Fibroblast of lung (primary cell): Measurements from ENCODE around the gene NUTM2B. TPM values are rescaled to one million over a fixed set of nuclear protein-coding genes. Genes with fewer than 3 reads are reported as not detected.
"Not testable (repeated sequence)": the region's sequence is repeated elsewhere in the genome, so short reads cannot be mapped to it uniquely, and the experiment has no call there.

Source experiments
- DNase-seq, 2 donors: peaks; one replicate each; pipeline versions ENCODE4 v3.0.0 to v3.0.0-alpha.2; 2010; ENCODE audit warnings: low read depth in 2 of 2
- H2AFZ ChIP-seq: 2 replicates; pipeline ENCODE4 v1.5.1; 2012; ENCODE audit warnings: low read length, control low read depth, inconsistent platforms
- H3K27ac ChIP-seq: 2 replicates; pipeline ENCODE4 v1.5.1; 2011; ENCODE audit warnings: low read length, control low read depth; ENCODE audit not compliant: insufficient read depth
- H3K27me3 ChIP-seq: 2 replicates; pipeline ENCODE4 v1.5.1; 2011; ENCODE audit warnings: mild to moderate bottlenecking, low read length; ENCODE audit not compliant: control insufficient read depth, insufficient read depth
- H3K36me3 ChIP-seq: 2 replicates; pipeline ENCODE4 v1.5.1; 2011; ENCODE audit warnings: low read length; ENCODE audit not compliant: control insufficient read depth, insufficient read depth
- H3K4me1 ChIP-seq: 2 replicates; pipeline ENCODE4 v1.5.1; 2011; ENCODE audit warnings: low read length; ENCODE audit not compliant: control insufficient read depth, insufficient read depth; ENCODE audit errors: extremely low read depth
- H3K4me2 ChIP-seq: 2 replicates; pipeline ENCODE4 v1.5.1; 2011; ENCODE audit warnings: low read length, control low read depth; ENCODE audit not compliant: insufficient read depth; ENCODE audit errors: extremely low read depth
- H3K4me3 ChIP-seq, 4 experiments: fragments of 200-600 bp in 1 of 4; sonication (generic) in 1 of 4; replicated peaks in 1 of 4; 2 replicates each; pipeline ENCODE4 v1.5.1; 2011 to 2016; ENCODE audit warnings: low read length in 4 of 4, low read depth in 3 of 4, mild to moderate bottlenecking in 3 of 4, control low read depth in 2 of 4, inconsistent platforms in 1 of 4, mixed read lengths in 1 of 4; ENCODE audit not compliant: insufficient read depth in 1 of 4; ENCODE audit errors: control extremely low read depth in 1 of 4
- H3K79me2 ChIP-seq: 2 replicates; pipeline ENCODE4 v1.5.1; 2012; ENCODE audit warnings: mild to moderate bottlenecking, low read length, inconsistent platforms; ENCODE audit not compliant: control insufficient read depth, insufficient read depth
- H3K9ac ChIP-seq: 2 replicates; pipeline ENCODE4 v1.5.1; 2011; ENCODE audit warnings: mild to moderate bottlenecking, low read length, control low read depth; ENCODE audit not compliant: insufficient read depth
- H3K9me3 ChIP-seq: 2 replicates; pipeline ENCODE4 v1.5.1; 2012; ENCODE audit warnings: low read depth, low read length; ENCODE audit not compliant: control insufficient read depth, insufficient read depth
- H4K20me1 ChIP-seq: 2 replicates; pipeline ENCODE4 v1.5.1; 2011; ENCODE audit warnings: low read length; ENCODE audit not compliant: control insufficient read depth, insufficient read depth; ENCODE audit errors: extremely low read depth
- polyA plus RNA-seq, 2 donors: library from polyadenylated mRNA; depleted of rRNA in 1 of 2; stranded (reverse) in 1 of 2; unstranded in 1 of 2; fragments of >200 nt; gene quantifications; 2 replicates each; pipeline ENCODE4 v1.2.1, GENCODE V29; 2011 to 2012; ENCODE audit warnings: missing spikeins in 1 of 2
- total RNA-seq: library from RNA; depleted of rRNA; stranded (reverse); fragments of >200 nt; gene quantifications from 2 replicates; pipeline ENCODE4 v1.2.1, GENCODE V29; 2014

NUTM2B gene
- total and polyA plus RNA-seq, 2 donors (not counting 1 experiment from before 2014, with no cell fraction given): 0.33 TPM

GRCh38 chr10:79744844-79745243 is 41.8 kb downstream of the NUTM2B start:
- H3K4me2 ChIP-seq, H2AFZ ChIP-seq, DNase-seq, H3K9ac ChIP-seq, H3K27ac ChIP-seq, H3K9me3 ChIP-seq, H3K4me1 ChIP-seq, H4K20me1 ChIP-seq, H3K27me3 ChIP-seq, H3K36me3 ChIP-seq, H3K79me2 ChIP-seq, H3K4me3 ChIP-seq: not testable (repeated sequence)

GRCh38 chr10:79748510-79748909 is 45.5 kb downstream of the NUTM2B start:
- not testable (repeated sequence) for H3K4me3 ChIP-seq, H3K9me3 ChIP-seq, H3K79me2 ChIP-seq, H3K27me3 ChIP-seq, H3K4me2 ChIP-seq, H3K4me1 ChIP-seq, H3K27ac ChIP-seq, H2AFZ ChIP-seq, DNase-seq, H3K36me3 ChIP-seq, H4K20me1 ChIP-seq, H3K9ac ChIP-seq

- H3K9ac ChIP-seq, H3K36me3 ChIP-seq, DNase-seq: not testable (repeated sequence)
These were observed 50.6 kb downstream of the NUTM2B start for GRCh38 chr10:79753601-79754000.

GRCh38 chr10:79758297-79758993 is 55.4 kb downstream of the NUTM2B start:
- DNase-seq: peak; percentile 1 to 6
- not testable (repeated sequence) for H4K20me1 ChIP-seq, H3K4me2 ChIP-seq, H3K4me1 ChIP-seq, H2AFZ ChIP-seq, H3K79me2 ChIP-seq, H3K27ac ChIP-seq, H3K27me3 ChIP-seq, H3K9ac ChIP-seq, H3K36me3 ChIP-seq, H3K9me3 ChIP-seq, H3K4me3 ChIP-seq

More at GRCh38 chr10:79753601-79754000, 50.6 kb downstream of the NUTM2B start:
- H3K27ac ChIP-seq, H4K20me1 ChIP-seq, H3K4me3 ChIP-seq, H3K4me2 ChIP-seq, H2AFZ ChIP-seq, H3K4me1 ChIP-seq, H3K9me3 ChIP-seq, H3K79me2 ChIP-seq, H3K27me3 ChIP-seq: not testable (repeated sequence)

Other genes with a start within 250 kb of the NUTM2B start
- 0.26 and 0.33 TPM in 2 replicates for gene EIF5AL1, start 190.7 kb upstream of the NUTM2B start, total RNA-seq
- gene EIF5AL1, start 190.7 kb upstream of the NUTM2B start, polyA plus RNA-seq: 2.0 and 2.4 TPM in 2 replicates
- not detected in 2 replicates for gene SFTPA2, start 142.8 kb upstream of the NUTM2B start, total RNA-seq
- not detected in 2 replicates for gene SFTPA2, start 142.8 kb upstream of the NUTM2B start, polyA plus RNA-seq
- gene SFTPA1, start 92.3 kb upstream of the NUTM2B start, total RNA-seq: not detected in 2 replicates
- not detected in 2 replicates for gene SFTPA1, start 92.3 kb upstream of the NUTM2B start, polyA plus RNA-seq
- under 0.01 TPM in 1 of 2 replicates, not detected in the other for gene NUTM2E, start 123.5 kb downstream of the NUTM2B start, total RNA-seq
- gene NUTM2E, start 123.5 kb downstream of the NUTM2B start, polyA plus RNA-seq: 0.01 TPM in 1 of 2 replicates, not detected in the other
- not detected in 2 replicates for gene SFTPD, start 245.9 kb downstream of the NUTM2B start, total RNA-seq
- gene SFTPD, start 245.9 kb downstream of the NUTM2B start, polyA plus RNA-seq: not detected in 2 replicates